HepG2 (cell line): ENCODE results near the gene HAND1. TPM values are rescaled to one million over a fixed set of nuclear protein-coding genes. Genes with fewer than 3 reads are reported as not detected.

ENCODE experiments used
- ATAC-seq: fragments of 200-7000 bp; cut with Tn5 transposase; 3 replicates; pipeline ENCODE4 v1.9.1; 2020; ENCODE audit warnings: mild to moderate bottlenecking, moderate library complexity
- BruUV-seq: library from RNA; stranded (reverse); fragments of 400-500 nt; replicated peaks from 2 replicates; lab custom pipeline; 2021; lab: Mats Ljungman, UMichigan
- CTCF ChIA-PET: fragments of 300-600 bp; formaldehyde crosslinking; extraction: SDS; loops from one replicate; lab custom pipeline; 2021; ENCODE audit warnings: low total read pairs, inconsistent platforms, low intra/inter-chr PET ratio; lab: Yijun Ruan, JAX
- POLR2A ChIA-PET: fragments of 350-600 bp; sonication (Branson Sonifier 250); formaldehyde crosslinking; loops from one replicate; lab custom pipeline; 2020; ENCODE audit warnings: antibody characterized with exemption, inconsistent platforms; lab: Yijun Ruan, JAX
- DNase-seq: peaks from one replicate; pipeline ENCODE4 v3.0.0-alpha.2; 2015; ENCODE audit warnings: low spot score
- FAIRE-seq: peaks from 3 replicates; lab custom pipeline; 2011; peaks lifted over from hg19 to GRCh38; lab: Jason Lieb, UNC
- H2AFZ ChIP-seq: one replicate; pipeline ENCODE4 v1.6.1; 2011; ENCODE audit warnings: low read length, inconsistent platforms
- H3K27ac ChIP-seq: fragments of 300-600 bp; 3 replicates; pipeline ENCODE4 v1.8.0; 2011; ENCODE audit warnings: mixed run types, mild to moderate bottlenecking, mixed read lengths, low read length, inconsistent platforms; ENCODE audit not compliant: insufficient read depth; ENCODE audit errors: extremely low read length
- H3K27me3 ChIP-seq, 2 experiments: fragments of 200-600 bp in 1 of 2; 2 replicates in 1 of 2; 3 replicates in 1 of 2; pipeline versions ENCODE4 v1.6.0 to v1.8.0; 2011; ENCODE audit warnings: low read length in 2 of 2, mild to moderate bottlenecking in 2 of 2, moderate library complexity in 2 of 2, inconsistent platforms in 1 of 2; ENCODE audit not compliant: insufficient read depth in 2 of 2, control insufficient read depth in 1 of 2
- H3K36me3 ChIP-seq, 2 experiments: fragments of 200-600 bp in 1 of 2; replicated peaks in 1 of 2; 2 replicates in 1 of 2; 3 replicates in 1 of 2; pipeline versions ENCODE4 v1.5.1 to v1.8.0; 2011; ENCODE audit warnings: low read length in 2 of 2, inconsistent platforms in 1 of 2; ENCODE audit not compliant: insufficient read depth in 2 of 2, control insufficient read depth in 1 of 2
- H3K4me1 ChIP-seq: 2 replicates; pipeline ENCODE4 v1.5.1; 2012; ENCODE audit warnings: low read length, inconsistent platforms; ENCODE audit not compliant: insufficient read depth
- H3K4me2 ChIP-seq: 2 replicates; pipeline ENCODE4 v1.6.0; 2011; ENCODE audit warnings: low read depth, low read length, inconsistent platforms
- H3K4me3 ChIP-seq, 3 experiments: fragments of 200-600 bp in 1 of 3; sonication (generic), shearing (Covaris generic) in 1 of 3; replicated peaks in 1 of 3; 2 replicates each; pipeline ENCODE4 v1.5.1; 2011 to 2016; ENCODE audit warnings: low read length in 3 of 3, inconsistent platforms in 2 of 3, low read depth in 2 of 3, mild to moderate bottlenecking in 2 of 3, control low read depth in 1 of 3, mixed read lengths in 1 of 3; ENCODE audit not compliant: insufficient read depth in 1 of 3
- H3K79me2 ChIP-seq: one replicate; pipeline ENCODE4 v1.6.1; 2011; ENCODE audit warnings: low read length, inconsistent platforms; ENCODE audit not compliant: insufficient read depth
- H3K9ac ChIP-seq: 2 replicates; pipeline ENCODE4 v1.6.0; 2011; ENCODE audit warnings: mild to moderate bottlenecking, low read depth, low read length, inconsistent platforms; ENCODE audit not compliant: insufficient read depth
- H3K9me3 ChIP-seq: 2 replicates; pipeline ENCODE4 v1.5.1; 2012; ENCODE audit warnings: mild to moderate bottlenecking, low read length
- H4K20me1 ChIP-seq: 2 replicates; pipeline ENCODE4 v1.6.0; 2011; ENCODE audit warnings: inconsistent platforms, mild to moderate bottlenecking, low read length, moderate library complexity; ENCODE audit not compliant: insufficient read depth
- GZF1 ChIP-seq: sonication (generic); formaldehyde crosslinking; IDR thresholded peaks from 2 replicates; pipeline ENCODE4 v1.5.1; 2020; ENCODE audit warnings: mild to moderate bottlenecking, missing genetic modification reagents
- KAT8 ChIP-seq: IDR thresholded peaks from 2 replicates; pipeline ENCODE4 v1.6.1; 2016; ENCODE audit warnings: missing genetic modification reagents, missing compliant biosample characterization
- KDM3A ChIP-seq: IDR thresholded peaks from 2 replicates; pipeline ENCODE4 v1.6.1; 2018; ENCODE audit warnings: low read depth, missing compliant biosample characterization
- SKI ChIP-seq: fragments of 450-650 bp; IDR thresholded peaks from one replicate; pipeline ENCODE4 v1.6.1; 2018; ENCODE audit warnings: mild to moderate bottlenecking; ENCODE audit not compliant: partially characterized antibody
- ZNF772 ChIP-seq: sonication (generic); formaldehyde crosslinking; IDR thresholded peaks from 2 replicates; pipeline ENCODE4 v1.5.0; 2020; ENCODE audit warnings: mild to moderate bottlenecking, missing genetic modification reagents
- ZNF878 ChIP-seq: sonication (generic); formaldehyde crosslinking; IDR thresholded peaks from 2 replicates; pipeline ENCODE4 v1.8.1; 2023; ENCODE audit warnings: mild to moderate bottlenecking, missing genetic modification reagents, moderate library complexity
- WGBS: methylation state at CpG from one replicate; pipeline ENCODE4 v1.1.6; 2017; ENCODE audit warnings: low lambda C conversion rate; 5-methylcytosine and 5-hydroxymethylcytosine counted together
- in situ Hi-C: cut with HindIII; loops from 2 replicates; pipeline ENCODE4 v1.10.0; 2017; ENCODE audit warnings: low pct_unique_long_range_greater_than_20kb; ENCODE audit not compliant: extremely low pct_ligation_motif_present
- intact Hi-C: fragments of 100-400 bp; cut with micrococcal nuclease; formaldehyde crosslinking; loops from one replicate; pipeline ENCODE4 v1.10.0; 2022; ENCODE audit not compliant: unreplicated experiment
- polyA plus RNA-seq, 8 experiments: library from polyadenylated mRNA; depleted of rRNA in 3 of 8; stranded (reverse) in 7 of 8; unstranded in 1 of 8; fragments of >200 nt; fragmentation: Illumina TruSeq in 4 of 8; extraction: Trizol in 4 of 8; gene quantifications; 2 replicates each; pipeline versions ENCODE4 v1.2.1 to v1.2.3, GENCODE V29; 2011 to 2016; ENCODE audit warnings: low read depth in 4 of 8, missing spikeins in 1 of 8, mixed read lengths in 1 of 8; ENCODE audit not compliant: insufficient read depth in 1 of 8
- total RNA-seq, 5 experiments: library from RNA; depleted of rRNA; stranded (reverse); fragments of >200 nt; fragmentation: Illumina TruSeq; extraction: Trizol; gene quantifications; 2 replicates each; pipeline ENCODE4 v1.2.3, GENCODE V29; 2016; ENCODE audit warnings: low read depth in 1 of 5
- TF ChIP-seq, protein P1 (sequence below): sonication (generic); formaldehyde crosslinking; IDR thresholded peaks from 2 replicates; pipeline ENCODE4 v1.8.1; 2023; ENCODE audit warnings: mild to moderate bottlenecking, missing genetic modification reagents
- TF ChIP-seq, protein P2 (sequence below): sonication (generic); formaldehyde crosslinking; IDR thresholded peaks from 2 replicates; pipeline ENCODE4 v1.4.0; 2020; ENCODE audit warnings: missing genetic modification reagents, mild to moderate bottlenecking, borderline replicate concordance

HAND1 gene
- total and polyA plus RNA-seq, 2 of the 13 experiments (the other 11 are each of a cell fraction or from before 2014, with no cell fraction given) = not detected

DNA sequence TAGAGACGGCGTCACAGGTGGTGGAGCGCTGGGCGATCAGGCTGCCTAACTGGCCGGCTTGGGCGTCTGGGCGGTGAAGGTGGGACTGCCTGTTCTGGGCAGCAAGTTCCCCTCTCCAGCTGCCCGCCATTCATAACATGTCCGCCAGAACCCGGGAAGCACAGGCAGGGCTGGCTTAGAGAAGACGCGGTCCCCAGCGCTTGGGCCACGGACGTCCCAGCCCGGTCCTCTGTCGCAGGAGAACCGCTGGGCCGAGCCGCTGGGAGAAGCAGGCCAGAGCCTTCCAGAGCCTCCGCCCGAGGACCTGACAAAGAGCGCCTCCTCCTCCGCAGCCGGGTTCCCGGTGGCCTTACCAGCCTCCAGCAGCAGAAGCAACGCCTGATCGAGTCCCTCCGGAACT is 15.2 kb upstream of the HAND1 start:
- no peak overlapping the region for H3K4me3 ChIP-seq
- POLR2A ChIA-PET = no interaction called here
- BruUV-seq = no TSS peak

DNA sequence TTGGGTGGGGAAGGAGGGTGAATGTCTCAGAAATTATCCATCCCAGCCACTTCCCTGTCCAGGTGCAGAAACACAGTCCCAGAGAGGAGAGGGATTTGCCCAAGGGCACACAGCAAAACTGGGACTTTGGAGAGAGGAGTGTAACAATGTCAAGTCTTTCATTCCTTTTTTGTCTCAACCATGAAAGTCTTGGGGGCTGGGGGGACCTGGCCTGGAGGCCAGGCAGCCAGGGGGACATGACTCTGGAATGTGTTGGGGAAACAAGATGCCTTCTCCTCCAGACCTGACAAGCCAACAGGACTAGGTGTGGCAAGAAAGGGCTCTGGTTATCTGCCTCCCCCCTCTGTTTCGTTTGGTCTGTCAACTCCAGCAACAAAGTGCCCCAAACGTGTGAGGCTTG is 13.9 kb upstream of the HAND1 start:
- no peak for ATAC-seq
- Histone ChIP-seq H2AFZ (no peak overlapping the region), H3K36me3 (no peaks in the 10 kb centered on the region), H3K4me2 (no peak overlapping the region), H3K9ac (no peak overlapping the region), H4K20me1 (no peaks in the 10 kb centered on the region), H3K27me3 (peaks cover 0 to 28% of the 10 kb centered on the region in 2 experiments; a peak in 2 of 5 replicates), H3K4me1 (no peaks in the 10 kb centered on the region), H3K4me3 (no peak overlapping the region), H3K9me3 (no peaks in the 10 kb centered on the region), H3K27ac (no peak overlapping the region), H3K79me2 (no peaks in the 10 kb centered on the region)
- no peak for DNase-seq
- intact Hi-C loops = no loop called here
- WGBS = 0% methylated on average over 2 of the region's 2 CpGs
- BruUV-seq = no TSS peak
- in situ Hi-C loops = no loop called here
- TF ChIP-seq, protein P1, sequence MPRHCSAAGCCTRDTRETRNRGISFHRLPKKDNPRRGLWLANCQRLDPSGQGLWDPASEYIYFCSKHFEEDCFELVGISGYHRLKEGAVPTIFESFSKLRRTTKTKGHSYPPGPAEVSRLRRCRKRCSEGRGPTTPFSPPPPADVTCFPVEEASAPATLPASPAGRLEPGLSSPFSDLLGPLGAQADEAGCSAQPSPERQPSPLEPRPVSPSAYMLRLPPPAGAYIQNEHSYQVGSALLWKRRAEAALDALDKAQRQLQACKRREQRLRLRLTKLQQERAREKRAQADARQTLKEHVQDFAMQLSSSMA (CRISPR knock-in tag) = no peak
- no peak for TF ChIP-seq KAT8 (CRISPR knock-in tag)
- TF ChIP-seq, protein P2, sequence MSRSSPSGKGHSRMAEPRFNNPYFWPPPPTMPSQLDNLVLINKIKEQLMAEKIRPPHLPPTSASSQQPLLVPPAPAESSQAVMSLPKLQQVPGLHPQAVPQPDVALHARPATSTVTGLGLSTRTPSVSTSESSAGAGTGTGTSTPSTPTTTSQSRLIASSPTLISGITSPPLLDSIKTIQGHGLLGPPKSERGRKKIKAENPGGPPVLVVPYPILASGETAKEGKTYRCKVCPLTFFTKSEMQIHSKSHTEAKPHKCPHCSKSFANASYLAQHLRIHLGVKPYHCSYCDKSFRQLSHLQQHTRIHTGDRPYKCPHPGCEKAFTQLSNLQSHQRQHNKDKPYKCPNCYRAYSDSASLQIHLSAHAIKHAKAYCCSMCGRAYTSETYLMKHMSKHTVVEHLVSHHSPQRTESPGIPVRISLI (CRISPR knock-in tag) = no peak
- no peak for TF ChIP-seq KDM3A (CRISPR knock-in tag)
- no peak for TF ChIP-seq ZNF878 (CRISPR knock-in tag)
- no peak for TF ChIP-seq ZNF772
- TF ChIP-seq GZF1 (CRISPR knock-in tag) = no peak
- FAIRE-seq = no peak
- ChIA-PET CTCF (no interaction called here), POLR2A (no interaction called here)

More for the DNA sequence above, 15.2 kb upstream of the HAND1 start:
- no peak for FAIRE-seq
- H3K9ac ChIP-seq = no peak overlapping the region
- peaks cover 0 to 20% of the 10 kb centered on the region in 2 experiments; a peak in 3 of 5 replicates for H3K27me3 ChIP-seq
- H3K36me3 ChIP-seq = no peaks in the 10 kb centered on the region
- in situ Hi-C loops = no loop called here
- intact Hi-C loops = no loop called here
- ATAC-seq = no peak
- H4K20me1 ChIP-seq = no peaks in the 10 kb centered on the region
- WGBS = 63% methylated on average over 15 of the region's 29 CpGs
- H3K4me1 ChIP-seq = no peaks in the 10 kb centered on the region
- H3K4me2 ChIP-seq = no peak overlapping the region
- H3K9me3 ChIP-seq = no peaks in the 10 kb centered on the region
- no peak overlapping the region for H3K27ac ChIP-seq
- no peak for DNase-seq
- H3K79me2 ChIP-seq = no peaks in the 10 kb centered on the region
- CTCF ChIA-PET = no interaction called here
- no peak overlapping the region for H2AFZ ChIP-seq
- TF ChIP-seq SKI = no peak
